SH-SY5Y (cell line): ENCODE measurements around the gene HOXA9.

ENCODE experiments used
- GATA2 ChIP-seq: IDR thresholded peaks from 2 replicates; pipeline ENCODE4 v1.6.1; 2011; ENCODE audit warnings: mild to moderate bottlenecking, low read depth, low read length
- GATA3 ChIP-seq: IDR thresholded peaks from 2 replicates; pipeline ENCODE4 v1.6.1; 2011; ENCODE audit warnings: low read depth, mild to moderate bottlenecking, low read length, moderate library complexity

The HOXA9 gene

GRCh38 chr7:27137640-27138315 is 27.6 kb downstream of the HOXA9 start:
- no peak for TF ChIP-seq GATA2
- TF ChIP-seq GATA3: no peak

GRCh38 chr7:27134392-27134791 is 30.9 kb downstream of the HOXA9 start:
- TF ChIP-seq GATA2 (no peak), GATA3 (no peak)

DNA sequence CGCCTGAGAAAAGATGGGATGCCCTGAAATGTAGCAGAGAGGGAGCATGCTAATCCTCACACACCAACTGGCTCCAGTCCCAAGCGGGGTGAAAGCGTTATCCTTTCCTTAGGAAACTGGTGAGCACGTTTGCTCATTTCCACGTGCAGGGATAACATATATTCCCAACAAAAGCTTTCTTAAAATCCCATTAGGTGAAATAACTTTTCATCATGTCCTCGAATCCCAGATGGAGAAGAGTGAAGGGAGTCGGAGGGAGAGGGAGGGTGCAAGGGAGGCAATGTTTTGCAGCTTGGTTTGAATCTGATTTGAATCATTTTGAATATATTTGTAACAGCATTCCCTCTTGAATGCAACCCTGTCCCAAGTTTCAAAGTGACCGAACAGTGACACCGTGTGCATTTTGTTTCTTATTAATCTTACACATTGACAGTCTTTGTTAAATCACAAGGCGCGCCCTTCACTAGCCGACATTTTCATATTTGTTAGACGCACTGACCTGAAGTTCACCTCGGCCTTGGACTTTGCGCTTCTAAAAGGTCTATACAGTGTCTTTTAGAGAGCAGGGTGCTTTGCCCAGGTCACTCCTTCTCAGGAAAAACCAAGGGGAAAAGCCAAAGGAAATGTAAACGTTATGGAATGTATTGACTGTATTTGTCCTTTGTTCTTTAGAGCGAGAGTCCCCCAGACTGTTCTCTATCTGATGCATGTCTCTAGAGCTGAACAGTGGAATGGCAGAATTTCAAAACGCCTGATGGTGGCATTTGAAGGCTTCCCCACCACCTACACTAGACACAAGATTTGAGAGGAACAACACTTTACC is 31.7 kb downstream of the HOXA9 start:
- TF ChIP-seq GATA3 (no peak), GATA2 (no peak)

GRCh38 chr7:27132978-27133377 is 32.4 kb downstream of the HOXA9 start:
- TF ChIP-seq GATA2 (no peak), GATA3 (no peak)

DNA sequence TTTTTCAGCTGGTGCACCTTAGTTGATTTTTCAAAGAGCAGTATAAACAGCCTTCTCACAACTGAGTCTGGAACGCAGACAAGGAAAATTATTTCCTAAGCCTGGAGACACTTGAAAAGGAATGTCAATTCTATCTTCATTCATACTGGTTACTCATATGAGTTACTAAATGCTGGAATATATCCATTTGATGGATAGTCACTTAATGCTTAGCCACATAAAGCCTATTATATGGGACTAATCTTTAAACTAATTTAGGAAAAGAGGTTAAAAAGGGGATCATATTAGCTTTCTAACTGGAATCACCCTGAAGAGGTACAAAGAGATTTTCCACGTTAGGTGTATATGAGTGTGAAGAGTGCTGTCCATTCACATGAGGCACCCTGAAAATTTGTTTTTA is 33.1 kb downstream of the HOXA9 start:
- TF ChIP-seq GATA2: no peak
- no peak for TF ChIP-seq GATA3

- TF ChIP-seq GATA2 (no peak), GATA3 (no peak)
Measured at GRCh38 chr7:27131390-27131819, 33.9 kb downstream of the HOXA9 start.

- TF ChIP-seq GATA3 (no peak), GATA2 (no peak)
Measured at GRCh38 chr7:27130540-27131389, 34.6 kb downstream of the HOXA9 start, which contains the start of gene HOXA4. HOXA4 (minus strand) TSS chr7:27130757; CDS start chr7:27130733, 24 bp downstream.

DNA sequence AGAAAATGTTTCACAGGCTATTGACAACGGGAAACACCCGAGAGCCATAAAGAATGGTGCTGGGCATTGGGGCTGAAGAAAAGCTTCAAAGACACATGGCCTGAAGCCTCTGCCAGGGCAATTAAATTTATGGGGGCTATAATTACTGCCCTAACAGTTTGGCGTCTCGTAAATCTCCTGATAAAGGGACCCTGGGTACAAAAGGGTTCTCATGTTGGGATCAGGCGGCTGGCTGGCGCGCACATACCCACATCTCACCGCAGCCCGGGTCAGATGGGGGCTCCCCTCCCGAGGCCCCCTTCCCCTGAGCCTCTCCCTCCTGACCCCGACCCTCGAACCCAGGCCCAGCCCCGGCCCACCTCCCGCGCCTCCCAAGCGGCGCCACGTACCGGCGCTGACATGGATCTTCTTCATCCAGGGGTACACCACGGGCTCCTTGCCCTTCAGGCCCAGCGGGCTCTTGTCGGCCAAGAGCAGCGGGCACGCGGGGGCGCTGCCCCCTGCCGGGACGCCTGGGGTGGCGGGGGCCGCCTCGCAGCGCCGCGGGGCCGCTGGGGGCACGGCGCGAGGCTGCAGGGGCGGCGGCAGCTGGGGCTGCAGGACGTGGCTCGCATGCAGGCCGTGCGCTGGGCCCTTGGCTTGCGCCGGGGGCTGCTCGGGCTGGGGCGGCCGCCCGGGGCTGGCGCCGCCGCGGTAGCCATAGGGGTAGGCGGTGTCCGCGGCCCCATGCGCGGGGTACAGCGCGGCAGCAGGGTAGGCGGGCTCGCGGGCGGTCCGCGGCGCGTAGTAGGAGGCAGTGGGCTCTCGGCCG is 35.4 kb downstream of the HOXA9 start:
- TF ChIP-seq GATA3 (no peak), GATA2 (no peak)

- no peak for TF ChIP-seq GATA2
- no peak for TF ChIP-seq GATA3
Measured at GRCh38 chr7:27128776-27129728, 36.3 kb downstream of the HOXA9 start.

DNA sequence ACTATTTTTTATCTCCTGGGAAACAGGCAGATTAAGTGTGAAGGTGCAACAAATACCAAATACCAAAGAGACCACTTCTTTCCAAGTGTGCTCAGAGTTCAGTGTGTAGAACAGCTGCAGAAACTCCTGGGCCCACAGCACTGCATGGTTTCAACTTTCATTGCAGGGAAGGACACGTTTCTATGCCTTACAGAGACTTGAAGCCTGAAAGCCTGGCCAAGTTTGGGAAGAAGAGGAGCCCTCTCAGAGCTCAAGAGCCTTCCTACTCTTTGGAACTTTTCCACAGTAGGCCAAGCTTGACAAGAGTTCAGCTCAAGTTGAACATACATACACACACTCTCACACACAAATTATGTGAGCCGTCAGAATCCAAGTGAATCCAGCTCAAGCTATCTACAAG is 37.3 kb downstream of the HOXA9 start:
- TF ChIP-seq GATA2 (no peak), GATA3 (no peak)

- TF ChIP-seq GATA2 (no peak), GATA3 (no peak)
Measured at GRCh38 chr7:27126596-27127327, 38.6 kb downstream of the HOXA9 start.

DNA sequence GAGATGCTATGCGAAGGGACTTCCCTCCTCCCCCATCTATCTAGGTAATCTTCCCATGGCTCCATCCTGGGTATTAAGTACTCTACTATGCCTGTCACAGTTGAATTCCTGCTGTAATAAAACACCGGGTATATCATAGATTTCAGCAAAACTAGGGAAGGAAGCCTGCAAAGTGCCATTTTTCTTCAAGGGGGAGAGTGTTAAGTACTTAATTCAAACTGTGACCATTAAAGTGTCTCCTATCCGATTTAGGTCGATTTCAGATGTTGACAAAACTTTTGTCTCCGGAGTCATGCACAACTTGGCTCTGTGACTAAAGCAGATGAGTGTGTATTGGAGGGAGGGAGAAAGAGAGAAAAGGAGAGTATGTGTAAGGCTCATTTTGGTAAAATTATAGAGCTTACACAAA is 39.3 kb downstream of the HOXA9 start:
- TF ChIP-seq GATA2 (no peak), GATA3 (no peak)
